K562 (cell line): ENCODE measurements around the gene DIP2A. TPM values are rescaled to one million over a fixed set of nuclear protein-coding genes. Genes with fewer than 3 reads are reported as not detected.
A peak's percentile ranks its signal among the peaks of the same experiment; 100 is the strongest.

Experiments
- CREB3 ChIP-seq: fragments of 450-650 bp; conservative IDR thresholded peaks from 2 replicates; pipeline ENCODE4 v1.6.1; 2016; ENCODE audit warnings: missing genetic modification characterization, low read depth, mild to moderate bottlenecking, missing compliant biosample characterization, moderate library complexity
- IFI16 ChIP-seq: fragments of 250-450 bp; sonication (Bioruptor Pico); IDR thresholded peaks from 2 replicates; pipeline ENCODE4 v2.1.2; 2022; ENCODE audit warnings: mild to moderate bottlenecking, inconsistent platforms
- PURB ChIP-seq: sonication (generic); formaldehyde crosslinking; IDR thresholded peaks from 2 replicates; pipeline ENCODE4 v1.9.0; 2021; ENCODE audit warnings: low read depth, mild to moderate bottlenecking, missing genetic modification reagents
- ZBTB17 ChIP-seq: fragments of 450-650 bp; formaldehyde crosslinking; IDR thresholded peaks from 2 replicates; pipeline ENCODE4 v1.4.0; 2020; ENCODE audit warnings: mild to moderate bottlenecking
- ZBTB40 ChIP-seq, 2 experiments: fragments of 450-650 bp in 1 of 2; sonication (generic) in 1 of 2; formaldehyde crosslinking in 1 of 2; IDR thresholded peaks; 2 replicates each; pipeline versions ENCODE4 v1.7.1 to v1.9.0; 2016 to 2022; ENCODE audit warnings: inconsistent platforms in 1 of 2, mild to moderate bottlenecking in 1 of 2, missing genetic modification reagents in 1 of 2
- ZBTB8A ChIP-seq: fragments of 450-650 bp; IDR thresholded peaks from 2 replicates; pipeline ENCODE4 v1.6.1; 2018; ENCODE audit warnings: mild to moderate bottlenecking, moderate library complexity; ENCODE audit not compliant: partially characterized antibody
- ZMIZ1 ChIP-seq, 2 experiments: fragments of 150-350 bp in 1 of 2; IDR thresholded peaks; 2 replicates each; pipeline ENCODE4 v1.6.1; 2012 to 2016; ENCODE audit warnings: low read depth in 2 of 2, low read length in 2 of 2, mild to moderate bottlenecking in 1 of 2, moderate library complexity in 1 of 2
- polyA plus RNA-seq, 8 experiments: library from polyadenylated mRNA; depleted of rRNA in 4 of 8; stranded (reverse) in 5 of 8; unstranded in 3 of 8; fragments of >200 nt; fragmentation: Nextera tagmentation in 2 of 8; fragmentation: Illumina TruSeq in 1 of 8; extraction: Ambion mirVana in 2 of 8; extraction: Trizol in 1 of 8; gene quantifications; 2 replicates each; pipeline versions ENCODE4 v1.2.1 to v1.2.3, GENCODE V29; 2011 to 2014; ENCODE audit warnings: inconsistent platforms in 1 of 8, missing spikeins in 1 of 8
- total RNA-seq, 7 experiments: library from RNA; depleted of rRNA in 6 of 7; stranded (reverse); fragments of >200 nt in 6 of 7; fragmentation: Illumina TruSeq in 2 of 7; extraction: Trizol in 2 of 7; gene quantifications; 2 replicates each; pipeline versions ENCODE4 v1.2.1 to v1.2.3, GENCODE V29; 2011 to 2021; ENCODE audit warnings: low replicate concordance in 1 of 7

DIP2A gene
- total and polyA plus RNA-seq, 9 of the 15 experiments (the other 6 are each of a cell fraction or from before 2014, with no cell fraction given): 4.3 to 34.5 (median 20.3) TPM

GRCh38 chr21:46459356-46460112, 843 bp downstream of the DIP2A start (continued):
- no peak for TF ChIP-seq PURB (CRISPR knock-in tag)
- no peak for TF ChIP-seq ZMIZ1 (IDR thresholded peaks at IDR 0.05; ENCODE audit: low read depth in 2 of 2, low read length in 2 of 2)
- TF ChIP-seq ZBTB40 (IDR thresholded peaks at IDR 0.05): 0 out of 2 replicates have a peak, but pooled peaks have one; percentile 13
- TF ChIP-seq ZBTB40 (CRISPR knock-in tag; IDR thresholded peaks at IDR 0.05): no peak
- TF ChIP-seq ZBTB17 (CRISPR knock-in tag): no peak
- TF ChIP-seq IFI16: no peak
- TF ChIP-seq CREB3 (tag): no peak
- TF ChIP-seq ZBTB8A: no peak
